ENCODE measurements around the gene ZNF385B.
"Not testable (repeated sequence)": the region's sequence is repeated elsewhere in the genome, so short reads cannot be mapped to it uniquely, and the experiment has no call there.

ZNF385B gene

DNA sequence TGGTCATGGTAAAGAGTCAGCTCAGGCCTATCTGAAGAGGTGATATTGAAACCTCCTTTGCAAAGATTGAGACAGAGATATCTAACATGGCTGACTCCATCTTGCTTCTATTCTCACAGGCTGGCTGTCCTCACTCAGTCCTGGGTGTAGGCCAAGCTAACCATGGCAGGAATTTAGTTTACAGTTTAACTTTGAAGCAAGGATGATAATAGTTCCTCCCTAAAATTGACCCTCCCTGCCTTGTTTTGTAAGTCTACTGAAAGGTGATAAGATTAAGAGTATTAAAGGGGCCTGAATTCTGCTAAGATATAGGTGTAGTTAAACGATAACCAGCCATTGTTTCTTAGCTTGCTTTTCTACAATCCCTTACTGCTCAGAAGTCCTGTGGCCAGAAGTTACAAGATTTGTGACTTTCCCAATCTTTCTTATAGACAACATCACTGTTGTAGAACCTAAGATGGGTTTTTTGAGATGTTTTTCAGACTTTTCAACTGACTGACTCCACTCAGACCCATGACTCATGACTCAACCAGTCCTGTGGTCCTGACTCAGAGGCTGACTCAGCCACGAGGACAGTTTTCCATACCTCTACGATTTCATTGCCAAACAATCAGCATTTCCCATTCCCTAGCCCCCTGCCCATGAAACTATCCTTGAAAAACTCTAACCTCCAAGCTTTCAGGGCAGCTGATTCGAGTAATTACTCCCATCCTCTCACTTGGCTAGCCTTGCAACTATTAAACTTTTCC is 401.1 kb downstream of the ZNF385B start:
- in situ Hi-C loops (cut with HindIII; ENCODE audit: low sequenced_read_pairs): no loop called here
- DNase-seq (ENCODE audit: low read depth, low spot score): peak; percentile 95
- no peak overlapping the region for H3K4me3 ChIP-seq (ENCODE audit: low read depth, low read length)
- TF ChIP-seq, protein P1, sequence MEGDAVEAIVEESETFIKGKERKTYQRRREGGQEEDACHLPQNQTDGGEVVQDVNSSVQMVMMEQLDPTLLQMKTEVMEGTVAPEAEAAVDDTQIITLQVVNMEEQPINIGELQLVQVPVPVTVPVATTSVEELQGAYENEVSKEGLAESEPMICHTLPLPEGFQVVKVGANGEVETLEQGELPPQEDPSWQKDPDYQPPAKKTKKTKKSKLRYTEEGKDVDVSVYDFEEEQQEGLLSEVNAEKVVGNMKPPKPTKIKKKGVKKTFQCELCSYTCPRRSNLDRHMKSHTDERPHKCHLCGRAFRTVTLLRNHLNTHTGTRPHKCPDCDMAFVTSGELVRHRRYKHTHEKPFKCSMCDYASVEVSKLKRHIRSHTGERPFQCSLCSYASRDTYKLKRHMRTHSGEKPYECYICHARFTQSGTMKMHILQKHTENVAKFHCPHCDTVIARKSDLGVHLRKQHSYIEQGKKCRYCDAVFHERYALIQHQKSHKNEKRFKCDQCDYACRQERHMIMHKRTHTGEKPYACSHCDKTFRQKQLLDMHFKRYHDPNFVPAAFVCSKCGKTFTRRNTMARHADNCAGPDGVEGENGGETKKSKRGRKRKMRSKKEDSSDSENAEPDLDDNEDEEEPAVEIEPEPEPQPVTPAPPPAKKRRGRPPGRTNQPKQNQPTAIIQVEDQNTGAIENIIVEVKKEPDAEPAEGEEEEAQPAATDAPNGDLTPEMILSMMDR (IDR thresholded peaks at IDR 0.05; ENCODE audit: low read depth, low read length): no peak

DNA sequence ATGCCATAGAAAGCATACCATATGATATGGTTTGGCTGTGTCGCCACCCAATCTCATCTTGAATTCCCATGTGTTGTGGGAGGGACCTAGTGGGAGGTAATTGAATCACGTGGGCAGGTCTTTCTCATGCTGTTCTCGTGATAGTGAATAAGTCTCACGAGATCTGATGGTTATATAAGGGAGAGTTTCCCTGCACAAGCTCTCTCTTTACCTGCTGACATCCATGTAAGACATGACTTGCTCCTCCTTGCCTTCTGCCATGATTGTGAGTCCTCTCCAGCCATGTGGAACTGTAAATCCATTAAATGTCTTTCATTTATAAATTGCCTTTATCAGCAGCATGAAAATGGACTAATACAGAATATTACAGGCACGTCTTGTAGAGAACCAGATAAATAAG is 403.3 kb downstream of the ZNF385B start:
- DNase-seq (ENCODE audit: low read depth, low spot score); in situ Hi-C loops (cut with HindIII; ENCODE audit: low sequenced_read_pairs): not testable (repeated sequence)

DNA sequence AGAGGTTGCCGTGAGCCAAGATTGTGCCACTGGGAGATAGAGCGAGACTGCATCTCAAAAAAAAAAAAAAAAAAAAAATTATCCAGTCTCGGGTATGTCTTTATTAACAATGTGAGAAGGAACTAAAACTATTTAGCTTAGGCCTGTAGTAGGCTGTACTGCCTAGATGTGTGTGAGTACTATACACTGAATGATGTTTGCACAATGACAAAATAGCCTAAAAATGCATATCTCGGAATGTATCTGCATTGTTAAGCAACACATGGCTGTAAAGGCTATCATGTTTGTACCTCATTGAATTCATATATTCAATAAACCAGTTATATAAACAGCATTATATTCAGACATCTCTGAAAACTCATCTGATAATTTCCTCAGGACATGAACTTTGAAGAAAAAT is 405.6 kb downstream of the ZNF385B start:
- TF ChIP-seq, protein P1 (IDR thresholded peaks at IDR 0.05; ENCODE audit: low read depth, low read length): no peak

More for the DNA sequence above, 403.3 kb downstream of the ZNF385B start:
- H3K4me3 ChIP-seq (ENCODE audit: low read depth, low read length): not testable (repeated sequence)

DNA sequence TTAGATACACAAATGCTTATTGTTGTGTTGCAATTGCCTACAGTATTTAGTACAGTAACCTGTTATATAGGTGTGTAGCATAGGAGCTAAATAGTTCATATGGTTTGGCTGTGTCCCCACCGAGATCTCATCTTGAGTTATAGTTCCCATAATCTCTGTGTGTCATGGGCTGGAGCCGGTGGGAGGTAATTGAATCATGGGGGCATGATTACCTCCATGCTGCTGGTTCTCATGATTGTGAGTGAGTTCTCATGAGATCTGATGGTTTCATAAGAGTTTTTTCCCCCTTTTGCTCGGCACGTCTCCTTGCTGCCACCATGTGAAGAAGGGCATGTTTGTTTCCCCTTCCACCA is 406.3 kb downstream of the ZNF385B start:
- TF ChIP-seq, protein P1 (IDR thresholded peaks at IDR 0.05; ENCODE audit: low read depth, low read length): no peak
- DNase-seq (ENCODE audit: low read depth, low spot score): no peak
- in situ Hi-C loops (cut with HindIII; ENCODE audit: low sequenced_read_pairs): no loop called here
- H3K4me3 ChIP-seq (ENCODE audit: low read depth, low read length): no peak overlapping the region

More for the DNA sequence above, 405.6 kb downstream of the ZNF385B start:
- H3K4me3 ChIP-seq (ENCODE audit: low read depth, low read length): no peak overlapping the region
- in situ Hi-C loops (cut with HindIII; ENCODE audit: low sequenced_read_pairs): no loop called here
- peak; percentile 14 for DNase-seq (ENCODE audit: low read depth, low spot score)

DNA sequence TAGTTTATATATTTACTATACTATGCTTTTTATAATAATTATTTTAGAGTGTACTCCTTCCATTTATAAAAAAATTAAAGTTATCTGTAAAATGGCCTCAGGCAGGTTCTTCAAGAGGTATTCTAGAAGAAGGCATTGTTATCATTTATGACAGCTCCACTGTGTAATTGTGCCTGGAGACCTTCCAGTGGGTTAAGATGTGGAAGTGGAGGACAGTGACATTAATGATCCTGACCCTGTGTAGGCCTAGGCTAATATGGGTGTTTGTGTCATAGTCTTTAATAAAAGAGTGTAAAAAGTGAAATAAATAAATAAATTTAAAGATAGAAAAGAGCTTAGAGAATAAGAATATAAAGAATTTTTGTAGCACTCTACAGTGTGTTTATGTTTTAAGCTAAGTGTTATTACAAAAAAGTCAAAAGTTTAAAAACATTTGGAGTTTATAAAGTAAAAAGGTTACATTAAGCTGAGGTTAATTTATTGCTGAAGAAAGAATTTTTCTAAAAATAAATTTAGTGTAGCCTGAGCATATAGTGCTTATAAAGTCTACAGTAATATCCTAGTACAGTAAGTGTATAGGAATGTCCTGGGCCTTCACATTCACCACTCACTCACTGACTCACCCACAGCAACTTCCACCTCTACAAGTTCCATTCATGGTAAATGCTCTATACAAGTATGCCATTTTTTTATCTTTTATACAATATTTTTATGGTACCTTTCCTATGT is 406.8 kb downstream of the ZNF385B start:
- in situ Hi-C loops (cut with HindIII; ENCODE audit: low sequenced_read_pairs): no loop called here
- H3K4me3 ChIP-seq (ENCODE audit: low read depth, low read length): no peak overlapping the region
- TF ChIP-seq, protein P1 (IDR thresholded peaks at IDR 0.05; ENCODE audit: low read depth, low read length): no peak
- peak; percentile 95 for DNase-seq (ENCODE audit: low read depth, low spot score)

DNA sequence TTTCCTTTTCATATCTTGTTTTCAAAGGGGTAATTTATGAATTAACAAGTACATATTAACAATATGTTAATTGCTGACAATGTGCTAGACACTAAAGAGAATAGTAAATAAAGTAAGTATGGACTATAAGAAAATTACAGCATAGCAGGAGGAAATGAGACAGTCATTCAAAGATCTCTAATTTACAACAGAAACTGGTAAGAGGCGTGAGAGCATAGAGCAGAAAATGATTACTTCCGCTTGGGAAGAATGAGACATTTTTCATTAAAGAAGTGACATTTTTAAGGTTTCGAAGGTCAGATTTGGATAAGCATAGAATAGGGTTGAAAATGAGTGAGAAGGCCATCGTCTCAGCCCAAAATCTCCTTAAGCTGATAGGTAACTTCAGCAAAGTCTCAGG is 412.4 kb downstream of the ZNF385B start:
- no peak overlapping the region for H3K4me3 ChIP-seq (ENCODE audit: low read depth, low read length)
- no peak for DNase-seq (ENCODE audit: low read depth, low spot score)
- in situ Hi-C loops (cut with HindIII; ENCODE audit: low sequenced_read_pairs): no loop called here
- TF ChIP-seq, protein P1 (IDR thresholded peaks at IDR 0.05; ENCODE audit: low read depth, low read length): no peak

DNA sequence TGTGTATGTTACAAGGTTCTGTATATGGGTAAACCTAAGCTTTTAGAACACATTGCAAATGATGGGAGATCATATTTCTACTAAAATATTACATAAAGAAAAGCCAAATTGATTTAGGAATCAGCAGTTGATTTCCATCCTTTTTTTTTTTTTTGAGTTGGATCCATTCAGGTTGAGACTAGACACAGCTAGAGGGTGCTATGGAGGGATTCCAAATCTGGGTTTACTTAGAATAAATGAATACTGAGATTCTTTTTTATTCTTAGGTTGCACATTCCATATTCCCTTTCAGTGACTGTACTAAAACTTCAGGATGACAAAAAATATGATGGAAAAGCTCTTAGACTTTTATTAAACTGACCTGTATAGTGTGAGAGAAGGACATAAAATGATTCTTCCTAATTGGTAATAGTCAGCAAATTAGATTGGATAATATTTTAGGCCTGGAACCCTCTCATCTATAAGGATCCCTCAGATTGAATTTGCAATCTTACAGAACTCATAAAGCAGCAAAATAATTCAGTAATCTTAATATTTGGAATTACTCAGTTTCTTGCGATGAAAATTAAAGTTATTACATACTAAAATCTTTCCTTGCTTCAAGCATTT is 413.5 kb downstream of the ZNF385B start:
- TF ChIP-seq, protein P1 (IDR thresholded peaks at IDR 0.05; ENCODE audit: low read depth, low read length): peak; percentile 26
- no peak overlapping the region for H3K4me3 ChIP-seq (ENCODE audit: low read depth, low read length)
- in situ Hi-C loops (cut with HindIII; ENCODE audit: low sequenced_read_pairs): no loop called here
- peak; percentile 11 for DNase-seq (ENCODE audit: low read depth, low spot score)

Data from astrocyte of the spinal cord (primary cell).